Stimulated activated CD4-positive, alpha-beta T cell treated with anti-CD3 and anti-CD28 coated beads, Interleukin-4, amount 100 ng/mL, for 48 hours (primary cell): ENCODE results near the gene BRD3OS.

Source experiments
- DNase-seq, 2 donors: peaks; one replicate each; pipeline ENCODE4 v3.0.0-alpha.2; 2020; ENCODE audit warnings: low read depth in 2 of 2

BRD3OS gene

GRCh38 chr9:134024828-134025605, at the start of gene BRD3OS:
Gene BRD3OS (plus strand): TSS chr9:134025481. CDS start chr9:134026748, 1,267 bp downstream.
- peak; percentile 86 to 92 for DNase-seq

GRCh38 chr9:133975511-133975910, 49.8 kb upstream of the BRD3OS start:
- no peak for DNase-seq

GRCh38 chr9:133976191-133976861, 49.0 kb upstream of the BRD3OS start:
- DNase-seq = no peak

GRCh38 chr9:133976887-133977286, 48.4 kb upstream of the BRD3OS start:
- DNase-seq = no peak

- DNase-seq = no peak
These were observed 47.7 kb upstream of the BRD3OS start for GRCh38 chr9:133977421-133978201.

GRCh38 chr9:133978226-133978898, 46.9 kb upstream of the BRD3OS start:
- DNase-seq = no peak

GRCh38 chr9:133978899-133979272, 46.4 kb upstream of the BRD3OS start:
- no peak for DNase-seq

- no peak for DNase-seq
These were observed 45.9 kb upstream of the BRD3OS start for GRCh38 chr9:133979273-133979920.

GRCh38 chr9:133979921-133980863, 45.1 kb upstream of the BRD3OS start:
- no peak for DNase-seq

- DNase-seq = no peak
These were observed 44.3 kb upstream of the BRD3OS start for GRCh38 chr9:133980864-133981588.

GRCh38 chr9:133981589-133981957, 43.7 kb upstream of the BRD3OS start:
- no peak for DNase-seq

GRCh38 chr9:133981958-133982681, 43.2 kb upstream of the BRD3OS start:
- DNase-seq = no peak

GRCh38 chr9:133982971-133983720, 42.1 kb upstream of the BRD3OS start:
- DNase-seq = no peak

GRCh38 chr9:133986061-133986460, 39.2 kb upstream of the BRD3OS start:
- DNase-seq = no peak

- DNase-seq = no peak
These were observed 38.4 kb upstream of the BRD3OS start for GRCh38 chr9:133986774-133987445.

GRCh38 chr9:133987446-133987788, 37.9 kb upstream of the BRD3OS start:
- DNase-seq = no peak

GRCh38 chr9:133987946-133988665, 37.2 kb upstream of the BRD3OS start:
- no peak for DNase-seq
